Spleen (tissue), 11 donors: ENCODE data around the gene THSD4. TPM values are rescaled to one million over a fixed set of nuclear protein-coding genes. Genes with fewer than 3 reads are reported as not detected.

Source experiments
- DNase-seq: peaks from one replicate; pipeline ENCODE4 v3.0.0-alpha.2; 2020
- H3K27ac ChIP-seq, 8 donors: fragments of 200-600 bp; sonication (generic) in 7 of 8; 1 replicate in 4 of 8; 2 replicates in 4 of 8; pipeline versions ENCODE4 v1.5.0 to v1.8.0; 2016 to 2021; ENCODE audit warnings: inconsistent platforms in 4 of 8, mild to moderate bottlenecking in 4 of 8, moderate library complexity in 1 of 8
- H3K27me3 ChIP-seq, 7 donors: fragments of 200-600 bp; sonication (generic) in 6 of 7; replicated peaks in 1 of 7; 1 replicate in 4 of 7; 2 replicates in 3 of 7; pipeline versions ENCODE4 v1.5.0 to v1.8.0; 2016 to 2021; ENCODE audit warnings: inconsistent platforms in 3 of 7, mild to moderate bottlenecking in 1 of 7
- H3K36me3 ChIP-seq, 6 donors: fragments of 200-600 bp; sonication (generic) in 5 of 6; 1 replicate in 4 of 6; 2 replicates in 2 of 6; pipeline versions ENCODE4 v1.5.0 to v1.8.0; 2016 to 2021; ENCODE audit warnings: inconsistent platforms in 2 of 6
- H3K4me1 ChIP-seq, 6 donors: fragments of 200-600 bp; sonication (generic) in 5 of 6; 1 replicate in 3 of 6; 2 replicates in 3 of 6; pipeline versions ENCODE4 v1.5.0 to v1.8.0; 2016 to 2021; ENCODE audit warnings: inconsistent platforms in 3 of 6
- H3K4me3 ChIP-seq, 8 donors: fragments of 200-600 bp; sonication (generic) in 7 of 8; 1 replicate in 4 of 8; 2 replicates in 4 of 8; pipeline versions ENCODE4 v1.5.0 to v1.8.0; 2016 to 2021; ENCODE audit warnings: inconsistent platforms in 4 of 8, mild to moderate bottlenecking in 4 of 8, moderate library complexity in 2 of 8
- H3K9me3 ChIP-seq, 8 donors: fragments of 200-600 bp; sonication (generic) in 7 of 8; 1 replicate in 4 of 8; 2 replicates in 4 of 8; pipeline versions ENCODE4 v1.5.0 to v1.8.0; 2016 to 2021; ENCODE audit warnings: inconsistent platforms in 4 of 8
- POLR2A ChIP-seq, 3 donors: fragments of 450-650 bp; IDR thresholded peaks; one replicate each; pipeline ENCODE4 v1.5.1; 2017; ENCODE audit warnings: antibody characterized with exemption in 3 of 3, mild to moderate bottlenecking in 1 of 3
- POLR2AphosphoS5 ChIP-seq, 3 donors: sonication (generic); formaldehyde crosslinking; IDR thresholded peaks; one replicate each; pipeline ENCODE4 v1.5.1; 2017; ENCODE audit warnings: antibody characterized with exemption in 3 of 3
- WGBS, 5 donors: extraction: QIAGEN DNeasy Blood & Tissue Kit in 3 of 5; methylation state at CpG; one replicate each; pipeline versions ENCODE4 v1.1.5 to v1.1.7; 2013 to 2018; 5-methylcytosine and 5-hydroxymethylcytosine counted together
- intact Hi-C: fragments of 100-400 bp; cut with DNase I; formaldehyde crosslinking; loops from one replicate; pipeline ENCODE4 v1.15.0; 2023; ENCODE audit warnings: low total_unique reads
- polyA plus RNA-seq, 3 donors: library from polyadenylated mRNA; stranded (reverse); fragments of 200-250 nt; gene quantifications; one replicate each; pipeline ENCODE4 v1.2.1, GENCODE V29; 2013
- total RNA-seq, 7 donors: library from RNA; depleted of rRNA in 3 of 7; stranded (reverse); fragments of >200 nt in 3 of 7; fragmentation: NEBNext Ultra II Directional in 4 of 7; extraction: Animal tissue kit (Norgen Biotek cat#: 25700) in 4 of 7; gene quantifications; one replicate each; pipeline versions ENCODE4 v1.1.0 to v1.2.1, GENCODE V29; 2016 to 2021
- TF ChIP-seq, protein P1 (sequence below), 11 experiments: fragments of 200-600 bp in 7 of 11; fragments of 450-650 bp in 4 of 11; sonication (generic) in 4 of 11; IDR thresholded peaks in 8 of 11; conservative IDR thresholded peaks in 3 of 11; 1 replicate in 7 of 11; 2 replicates in 4 of 11; pipeline versions ENCODE4 v1.4.0 to v1.8.0; 2016 to 2021; ENCODE audit warnings: antibody characterized with exemption in 11 of 11, inconsistent platforms in 4 of 11, mild to moderate bottlenecking in 1 of 11
- donor health status: healthy with polysubstance abuse.
- donor health status: DM: no; HTN: no; CAD: no; lungs with moderate emphysema.
- donor health status: DM: no; HTN: no; CAD: no.
- donor health status: Bipolar disorder and iron deficiency.
- donor health status: healthy.
- donor health status: DM: no; HTN: no; CAD: no.
- donor health status: DM: yes; HTN: yes; CAD: no.

Gene THSD4
- total and polyA plus RNA-seq, 10 donors = 0.29 to 11.3 (median 3.4) TPM

DNA sequence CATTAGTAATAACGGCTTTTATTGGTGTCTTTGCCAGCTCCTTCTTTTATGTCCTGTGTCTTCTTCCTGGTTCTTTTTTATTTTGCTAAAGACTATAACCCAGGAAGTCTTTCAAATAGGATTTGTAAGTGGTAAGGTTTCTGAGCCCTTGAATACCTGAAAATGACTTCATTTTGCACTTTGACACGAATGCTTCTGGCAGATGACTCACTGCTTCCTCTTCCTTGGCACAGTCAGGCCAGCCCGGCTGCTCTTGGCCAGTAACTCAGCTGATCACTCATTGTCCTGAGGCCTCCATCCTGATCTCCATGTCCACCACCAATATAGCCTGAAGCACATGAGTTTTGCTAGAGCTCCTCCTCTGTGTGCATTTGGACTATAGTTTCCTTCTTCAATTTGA lies 646.4 kb downstream of the THSD4 start:
- Histone ChIP-seq H3K9me3 (peaks cover 0 to 27% (median 19%) of the 10 kb centered on the region in 8 donors), H3K27ac (no peak overlapping the region), H3K36me3 (no peaks in the 10 kb centered on the region), H3K4me3 (no peak overlapping the region), H3K27me3 (peaks cover 0 to 7% (median 0%) of the 10 kb centered on the region in 7 donors), H3K4me1 (no peaks in the 10 kb centered on the region)
- WGBS, 5 donors = 54 to 75% (median 59%) methylated on average over 3 of the region's 3 CpGs
- TF ChIP-seq POLR2A (IDR thresholded peaks at IDR 0.05) (no peak), POLR2AphosphoS5 (IDR thresholded peaks at IDR 0.05) (no peak)
- TF ChIP-seq, protein P1, sequence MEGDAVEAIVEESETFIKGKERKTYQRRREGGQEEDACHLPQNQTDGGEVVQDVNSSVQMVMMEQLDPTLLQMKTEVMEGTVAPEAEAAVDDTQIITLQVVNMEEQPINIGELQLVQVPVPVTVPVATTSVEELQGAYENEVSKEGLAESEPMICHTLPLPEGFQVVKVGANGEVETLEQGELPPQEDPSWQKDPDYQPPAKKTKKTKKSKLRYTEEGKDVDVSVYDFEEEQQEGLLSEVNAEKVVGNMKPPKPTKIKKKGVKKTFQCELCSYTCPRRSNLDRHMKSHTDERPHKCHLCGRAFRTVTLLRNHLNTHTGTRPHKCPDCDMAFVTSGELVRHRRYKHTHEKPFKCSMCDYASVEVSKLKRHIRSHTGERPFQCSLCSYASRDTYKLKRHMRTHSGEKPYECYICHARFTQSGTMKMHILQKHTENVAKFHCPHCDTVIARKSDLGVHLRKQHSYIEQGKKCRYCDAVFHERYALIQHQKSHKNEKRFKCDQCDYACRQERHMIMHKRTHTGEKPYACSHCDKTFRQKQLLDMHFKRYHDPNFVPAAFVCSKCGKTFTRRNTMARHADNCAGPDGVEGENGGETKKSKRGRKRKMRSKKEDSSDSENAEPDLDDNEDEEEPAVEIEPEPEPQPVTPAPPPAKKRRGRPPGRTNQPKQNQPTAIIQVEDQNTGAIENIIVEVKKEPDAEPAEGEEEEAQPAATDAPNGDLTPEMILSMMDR (IDR thresholded peaks at IDR 0.05 in 8 of 11, conservative IDR thresholded peaks at IDR 0.05 in 3 of 11) = no peak
- DNase-seq = no peak
- intact Hi-C loops = no loop called here

DNA sequence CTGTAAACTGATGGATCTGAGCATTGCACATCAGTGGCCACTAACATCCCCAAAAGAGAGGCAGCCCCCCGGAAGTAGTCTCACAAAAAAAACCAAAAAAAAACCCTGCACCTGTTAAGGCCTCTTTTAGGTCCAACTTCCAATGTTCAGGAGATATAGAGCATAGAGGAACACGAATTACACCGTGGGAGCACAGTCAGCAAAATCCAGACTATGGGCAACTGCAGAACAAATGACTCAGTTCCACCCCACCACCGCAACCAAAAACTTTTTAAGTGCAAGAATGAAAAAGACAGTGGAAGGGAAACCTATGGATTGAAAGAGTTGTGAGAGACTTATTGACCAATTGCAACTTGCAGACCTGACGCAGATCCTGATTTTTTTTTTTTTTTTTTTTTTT lies 652.9 kb downstream of the THSD4 start:
- DNase-seq = no peak
- intact Hi-C loops = no loop called here
- Histone ChIP-seq H3K27ac (no peak overlapping the region), H3K4me3 (no peak overlapping the region), H3K36me3 (no peaks in the 10 kb centered on the region), H3K9me3 (no peaks in the 10 kb centered on the region), H3K4me1 (no peaks in the 10 kb centered on the region), H3K27me3 (peaks cover 0 to 7% (median 0%) of the 10 kb centered on the region in 7 donors)
- TF ChIP-seq POLR2A (IDR thresholded peaks at IDR 0.05) (no peak), POLR2AphosphoS5 (IDR thresholded peaks at IDR 0.05) (no peak)
- TF ChIP-seq, protein P1 (IDR thresholded peaks at IDR 0.05 in 8 of 11, conservative IDR thresholded peaks at IDR 0.05 in 3 of 11) = no peak
- WGBS, 5 donors = 89 to 95% (median 91%) methylated on average over 5 of the region's 5 CpGs

DNA sequence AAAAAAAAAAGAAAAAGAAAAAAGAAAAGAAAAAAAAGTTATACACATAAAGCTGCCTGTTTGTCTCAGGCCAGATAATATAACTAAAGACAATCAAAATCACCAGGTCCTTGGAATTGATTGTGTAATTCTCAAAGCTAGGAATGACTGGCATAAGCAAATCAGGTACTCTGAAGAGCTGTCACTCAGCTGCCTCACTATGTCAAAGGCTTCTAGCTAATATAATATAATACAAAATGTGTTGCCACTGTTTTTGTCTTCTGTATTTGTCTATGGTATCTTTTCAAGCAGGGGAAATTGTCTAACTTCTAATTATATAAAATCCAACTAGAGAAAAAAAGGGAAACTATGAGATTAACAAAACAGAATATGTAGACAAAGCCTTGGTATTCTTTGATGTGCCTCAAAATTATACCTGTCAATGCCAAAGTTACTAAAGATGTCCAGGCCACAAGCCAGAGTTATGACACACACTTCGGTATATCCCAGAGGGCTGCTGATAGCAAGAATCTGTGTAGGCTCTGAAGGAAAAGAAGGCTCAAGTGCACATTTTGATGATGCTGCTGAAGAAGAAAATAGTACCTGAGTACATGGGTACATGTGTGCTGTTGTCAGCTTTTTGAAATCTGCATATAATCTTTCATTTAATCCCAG lies 658.1 kb downstream of the THSD4 start:
- WGBS, 5 donors = 85 to 100% (median 89%) methylated on average over 1 of the region's 1 CpG
- DNase-seq = no peak
- TF ChIP-seq POLR2AphosphoS5 (IDR thresholded peaks at IDR 0.05) (no peak), POLR2A (IDR thresholded peaks at IDR 0.05) (no peak)
- TF ChIP-seq, protein P1 (IDR thresholded peaks at IDR 0.05 in 8 of 11, conservative IDR thresholded peaks at IDR 0.05 in 3 of 11) = no peak
- Histone ChIP-seq H3K4me3 (no peak overlapping the region), H3K27ac (no peak overlapping the region), H3K27me3 (no peaks in the 10 kb centered on the region), H3K4me1 (no peaks in the 10 kb centered on the region), H3K36me3 (no peaks in the 10 kb centered on the region), H3K9me3 (no peaks in the 10 kb centered on the region)
- intact Hi-C loops = no loop called here

DNA sequence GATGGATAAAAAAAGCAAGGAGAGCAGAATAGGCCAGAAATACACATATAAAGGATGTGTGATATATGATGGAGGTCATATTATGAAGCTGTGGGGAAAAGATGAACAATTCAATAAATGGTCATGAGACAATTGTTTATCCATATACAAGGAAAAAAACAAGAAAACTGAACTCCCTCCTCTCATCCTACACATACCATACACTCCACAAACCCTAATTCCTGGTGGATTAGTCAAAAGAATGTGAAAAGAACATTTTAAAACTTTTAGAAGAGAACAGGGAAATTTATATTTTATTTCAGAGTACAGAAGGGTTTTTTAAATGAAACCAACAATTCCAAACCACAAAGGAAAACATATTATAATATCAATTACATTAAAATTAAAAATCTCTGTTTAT lies 660.6 kb downstream of the THSD4 start:
- Histone ChIP-seq H3K27ac (no peak overlapping the region), H3K27me3 (peaks cover 0 to 4% (median 0%) of the 10 kb centered on the region in 7 donors), H3K9me3 (no peaks in the 10 kb centered on the region), H3K4me3 (no peak overlapping the region), H3K36me3 (no peaks in the 10 kb centered on the region), H3K4me1 (peaks cover 0 to 8% (median 5%) of the 10 kb centered on the region in 6 donors)
- no peak for DNase-seq
- intact Hi-C loops = no loop called here
- TF ChIP-seq POLR2AphosphoS5 (IDR thresholded peaks at IDR 0.05) (no peak), POLR2A (IDR thresholded peaks at IDR 0.05) (no peak)
- TF ChIP-seq, protein P1 (IDR thresholded peaks at IDR 0.05 in 8 of 11, conservative IDR thresholded peaks at IDR 0.05 in 3 of 11) = no peak
